ENCODE data around the gene PPP5C.
"Not testable (repeated sequence)": the region's sequence is repeated elsewhere in the genome, so short reads cannot be mapped to it uniquely, and the experiment has no call there.

The PPP5C gene

DNA sequence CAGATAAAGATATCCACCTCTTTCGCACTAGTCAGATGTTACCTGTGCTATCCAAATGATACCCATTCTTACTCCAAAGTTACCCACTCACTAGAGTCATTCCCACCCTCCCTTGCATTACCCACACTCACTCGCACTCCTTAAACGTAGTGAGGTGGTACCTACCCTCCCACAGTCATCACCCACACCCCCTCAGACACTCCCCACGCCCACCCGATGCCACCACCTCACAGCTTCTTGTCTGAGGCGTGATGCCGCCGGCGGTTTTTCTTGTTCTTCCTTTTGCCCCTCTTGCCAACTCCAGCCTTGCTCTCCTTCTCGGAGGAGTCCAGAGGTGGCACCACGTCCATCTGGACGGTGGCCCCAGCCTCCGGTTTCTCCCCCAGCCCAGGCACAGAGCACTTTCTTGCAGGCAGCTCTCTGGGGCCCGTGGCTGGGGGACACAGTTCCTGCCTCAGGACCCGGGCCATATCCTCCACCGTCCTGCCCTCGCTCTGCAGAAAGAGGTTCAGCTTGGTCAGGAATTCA is 80.7 kb downstream of the PPP5C start:
- no peak for DNase-seq (ENCODE audit: extremely low read depth in 1 of 2, low read depth in 1 of 2)

DNA sequence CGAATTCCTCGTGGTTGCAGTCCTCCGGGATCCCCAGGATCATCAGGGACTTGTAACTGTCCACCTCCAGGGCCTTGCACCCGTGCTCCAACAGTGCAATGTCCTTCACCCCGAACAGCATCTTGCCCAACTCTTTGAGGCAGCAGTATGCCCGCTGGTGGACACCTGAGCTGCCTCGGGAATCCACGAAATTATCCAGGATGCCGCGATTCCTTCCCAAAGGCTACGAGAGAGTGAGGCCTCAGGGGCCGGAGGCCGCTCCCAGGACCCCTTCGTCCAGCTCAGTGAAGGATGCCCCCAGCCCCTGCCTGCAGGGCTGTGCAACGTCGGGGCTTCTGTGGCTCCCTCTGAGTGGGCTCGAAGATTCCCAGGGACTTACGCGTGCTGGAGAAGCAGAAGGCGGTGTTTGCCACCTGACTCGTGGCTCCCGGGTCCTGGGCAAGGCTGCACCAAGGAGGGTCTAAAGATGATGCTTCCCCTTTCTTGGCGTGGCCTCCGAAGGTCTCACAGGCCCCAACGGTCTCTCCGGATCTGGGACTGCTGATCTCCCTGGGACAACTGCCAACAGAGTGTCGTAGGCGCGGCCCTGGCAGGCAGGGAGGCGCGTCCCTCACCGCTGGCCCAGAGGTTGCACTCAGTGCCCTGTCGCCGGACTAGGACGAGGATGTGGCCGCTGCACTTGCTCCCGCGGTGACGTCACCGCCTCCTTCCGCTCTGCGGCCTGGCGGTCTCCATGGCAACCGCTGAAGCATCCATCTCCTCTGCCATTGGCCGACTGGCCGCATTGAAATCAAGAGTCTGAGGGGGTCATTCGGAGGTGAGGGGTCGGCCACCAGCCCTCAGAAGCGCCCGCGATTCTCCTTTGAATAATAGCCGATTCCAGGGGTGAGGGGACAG is 81.6 kb downstream of the PPP5C start, which contains the start of gene PNMA8C:
Gene PNMA8C, minus strand, starts transcription at position 698 of the 897 bp plus-strand sequence. Its CDS starts 577 bp downstream, at position 121.
- DNase-seq (ENCODE audit: extremely low read depth in 1 of 2, low read depth in 1 of 2), result peak in 1 of 2 donors; percentile 19

- DNase-seq (ENCODE audit: extremely low read depth in 1 of 2, low read depth in 1 of 2), result no peak
Measured at GRCh38 chr19:46429999-46430398, 83.1 kb downstream of the PPP5C start.

- DNase-seq (ENCODE audit: extremely low read depth in 1 of 2, low read depth in 1 of 2), result no peak
Measured at GRCh38 chr19:46431824-46432223, 84.9 kb downstream of the PPP5C start.

DNA sequence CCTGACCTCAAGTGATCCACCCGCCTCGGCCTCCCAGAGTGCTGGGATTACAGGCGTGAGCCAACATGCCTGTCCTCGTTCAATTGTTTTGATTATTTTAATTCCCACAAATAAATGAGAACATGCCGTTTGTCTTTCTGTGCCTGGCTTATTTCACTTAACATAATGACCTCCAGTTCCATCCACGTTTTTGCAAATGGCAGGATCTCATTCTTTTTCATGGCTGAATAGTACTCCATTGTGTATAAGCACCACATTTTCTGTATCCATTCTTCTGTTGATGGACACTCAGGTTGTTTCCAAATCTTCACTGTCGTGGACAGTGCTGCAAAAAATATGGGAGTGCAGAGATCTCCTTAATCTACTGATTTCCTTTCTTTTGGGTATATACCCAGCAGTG is 86.6 kb downstream of the PPP5C start:
- not testable (repeated sequence) for DNase-seq (ENCODE audit: extremely low read depth in 1 of 2, low read depth in 1 of 2)

DNA sequence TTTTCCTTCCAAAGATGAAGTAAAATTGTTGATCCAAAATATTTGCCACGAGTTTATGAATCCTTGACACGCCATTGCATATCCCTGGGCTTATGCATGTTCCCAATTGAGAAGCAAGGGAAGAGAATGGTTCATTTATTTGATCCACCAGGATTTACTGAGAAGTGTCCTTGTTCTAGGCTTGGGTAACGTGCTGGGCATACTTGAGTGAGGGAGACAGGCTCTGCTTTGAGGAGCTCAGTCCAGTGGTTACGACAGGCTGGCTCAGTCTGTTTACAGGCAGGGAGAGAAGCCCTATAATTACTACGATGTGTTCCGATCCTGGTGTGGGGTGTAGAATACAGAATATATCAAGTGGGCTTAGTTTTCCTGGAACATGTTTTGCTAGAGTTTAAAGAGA is 88.1 kb downstream of the PPP5C start:
- no peak for DNase-seq (ENCODE audit: extremely low read depth in 1 of 2, low read depth in 1 of 2)

DNA sequence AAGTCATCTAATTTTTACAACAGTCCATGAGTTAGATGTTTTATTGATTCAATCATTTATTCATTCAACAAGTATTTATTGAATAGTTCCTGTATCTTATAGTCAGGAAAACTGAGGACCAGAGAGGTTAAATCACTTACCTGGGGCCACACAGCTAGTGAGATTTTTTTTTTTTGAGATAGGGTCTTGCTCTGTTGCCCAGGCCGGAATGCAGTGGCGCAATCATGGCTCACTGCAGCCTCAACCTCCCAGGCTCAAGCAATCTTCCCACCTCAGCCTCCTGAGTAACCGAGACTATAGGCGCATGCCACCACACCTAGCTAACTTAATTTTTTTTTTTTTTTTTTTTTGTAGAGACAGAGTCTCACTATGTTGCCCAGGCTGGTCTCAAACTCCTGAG is 88.8 kb downstream of the PPP5C start:
- not testable (repeated sequence) for DNase-seq (ENCODE audit: extremely low read depth in 1 of 2, low read depth in 1 of 2)

All from activated CD8-positive, alpha-beta memory T cell treated with anti-CD3 and anti-CD28 coated beads for 1 hour (primary cell).